ENCODE results near the gene CIAO2B. TPM values are rescaled to one million over a fixed set of nuclear protein-coding genes. Genes with fewer than 3 reads are reported as not detected.
A peak's percentile ranks its signal among the peaks of the same experiment; 100 is the strongest.
"Not testable (repeated sequence)": the region's sequence is repeated elsewhere in the genome, so short reads cannot be mapped to it uniquely, and the experiment has no call there.

The CIAO2B gene
- total RNA-seq, 2 donors from 2014 or later: 147 to 153 TPM

- Mint-ChIP-seq H3K27me3 (no peaks in the 10 kb centered on the region), H3K4me1 (ENCODE audit: low read depth in 2 of 2) (peaks cover 10 to 18% of the 10 kb centered on the region in 2 donors), H3K4me3 (no peak overlapping the region), H3K36me3 (no peaks in the 10 kb centered on the region), H3K9me3 (no peaks in the 10 kb centered on the region), H3K27ac (no peak overlapping the region)
- DNase-seq (ENCODE audit: low spot score) (no peak), ATAC-seq (no peak)
Measured at GRCh38 chr16:66940236-66940635, 6.0 kb upstream of the CIAO2B start.

- Mint-ChIP-seq H3K4me1 (ENCODE audit: low read depth in 2 of 2) (peaks cover 18 to 21% of the 10 kb centered on the region in 2 donors), H3K4me3 (no peak overlapping the region), H3K36me3 (no peaks in the 10 kb centered on the region), H3K9me3 (no peaks in the 10 kb centered on the region), H3K27me3 (no peaks in the 10 kb centered on the region), H3K27ac (no peak overlapping the region)
- ATAC-seq (no peak), DNase-seq (ENCODE audit: low spot score) (no peak)
Measured at GRCh38 chr16:66939366-66939765, 5.2 kb upstream of the CIAO2B start.

GRCh38 chr16:66937725-66938337 is 3.6 kb upstream of the CIAO2B start:
- Mint-ChIP-seq H3K4me3 (peak overlapping the region; percentile 26), H3K27ac (peak overlapping the region in 1 of 2 donors; percentile 1), H3K36me3 (peaks cover 10% of the 10 kb centered on the region), H3K4me1 (ENCODE audit: low read depth in 2 of 2) (peaks cover 33 to 36% of the 10 kb centered on the region in 2 donors), H3K27me3 (no peaks in the 10 kb centered on the region), H3K9me3 (no peaks in the 10 kb centered on the region)
- ATAC-seq (no peak), DNase-seq (ENCODE audit: low spot score) (no peak)

GRCh38 chr16:66936889-66937554 is 2.8 kb upstream of the CIAO2B start:
- H3K36me3 Mint-ChIP-seq: peaks cover 10% of the 10 kb centered on the region
- DNase-seq (ENCODE audit: low spot score): no peak
- ATAC-seq: no peak
- H3K4me3 Mint-ChIP-seq: peak overlapping the region; percentile 95
- H3K27me3 Mint-ChIP-seq: no peaks in the 10 kb centered on the region
- no peaks in the 10 kb centered on the region for H3K9me3 Mint-ChIP-seq
- H3K27ac Mint-ChIP-seq: peak overlapping the region; percentile 37 to 70
- H3K4me1 Mint-ChIP-seq (ENCODE audit: low read depth in 2 of 2): peaks cover 41 to 44% of the 10 kb centered on the region in 2 donors

- H3K27ac Mint-ChIP-seq: peak overlapping the region; percentile 37 to 70
- H3K36me3 Mint-ChIP-seq: peaks cover 10% of the 10 kb centered on the region
- ATAC-seq: no peak
- no peak for DNase-seq (ENCODE audit: low spot score)
- no peaks in the 10 kb centered on the region for H3K9me3 Mint-ChIP-seq
- no peaks in the 10 kb centered on the region for H3K27me3 Mint-ChIP-seq
- H3K4me3 Mint-ChIP-seq: peak overlapping the region; percentile 95
- peaks cover 47 to 48% of the 10 kb centered on the region in 2 donors for H3K4me1 Mint-ChIP-seq (ENCODE audit: low read depth in 2 of 2)
Measured at GRCh38 chr16:66936462-66936861, 2.3 kb upstream of the CIAO2B start.

GRCh38 chr16:66935314-66936011 is 1.3 kb upstream of the CIAO2B start, which contains the start of gene CES2:
TSS of gene CES2 (plus strand) at chr16:66935516. CDS start at chr16:66935636, 120 bp downstream.
- H3K36me3 Mint-ChIP-seq: peaks cover 10% of the 10 kb centered on the region

GRCh38 chr16:66934839-66935313 is 674 bp upstream of the CIAO2B start:
- Mint-ChIP-seq H3K36me3 (peaks cover 10% of the 10 kb centered on the region), H3K27ac (peak overlapping the region; percentile 97 to 98), H3K4me3 (peak overlapping the region; percentile 95), H3K4me1 (ENCODE audit: low read depth in 2 of 2) (peaks cover 47 to 48% of the 10 kb centered on the region in 2 donors)
- not testable (repeated sequence) for H3K9me3 Mint-ChIP-seq; DNase-seq (ENCODE audit: low spot score); H3K27me3 Mint-ChIP-seq
- peak in 1 of 2 donors; percentile 63 for ATAC-seq

More at GRCh38 chr16:66935314-66936011, 1.3 kb upstream of the CIAO2B start, which contains the start of gene CES2:
- DNase-seq (ENCODE audit: low spot score): no peak
- Mint-ChIP-seq H3K9me3 (no peaks in the 10 kb centered on the region), H3K4me1 (ENCODE audit: low read depth in 2 of 2) (peaks cover 47 to 48% of the 10 kb centered on the region in 2 donors), H3K27ac (peak within 1 kb of the TSS; percentile 97 to 98), H3K27me3 (no peaks in the 10 kb centered on the region), H3K4me3 (peak within 1 kb of the TSS; percentile 95)
- ATAC-seq: no peak

- Mint-ChIP-seq H3K36me3 (peaks cover 10% of the 10 kb centered on the region), H3K9me3 (no peaks in the 10 kb centered on the region), H3K27ac (peak overlapping the region; percentile 97 to 98), H3K4me3 (peak overlapping the region; percentile 95), H3K27me3 (no peaks in the 10 kb centered on the region), H3K4me1 (ENCODE audit: low read depth in 2 of 2) (peaks cover 47 to 48% of the 10 kb centered on the region in 2 donors)
- DNase-seq (ENCODE audit: low spot score) (no peak), ATAC-seq (peak in 1 of 2 donors; percentile 39)
Measured at GRCh38 chr16:66933776-66934137, 445 bp downstream of the CIAO2B start.

GRCh38 chr16:66932076-66932475 is 2.1 kb downstream of the CIAO2B start:
- no peak for DNase-seq (ENCODE audit: low spot score)
- peaks cover 10% of the 10 kb centered on the region for H3K36me3 Mint-ChIP-seq
- peaks cover 56% of the 10 kb centered on the region in 2 donors for H3K4me1 Mint-ChIP-seq (ENCODE audit: low read depth in 2 of 2)
- H3K27me3 Mint-ChIP-seq: no peaks in the 10 kb centered on the region
- peak overlapping the region in 1 of 2 donors; percentile 98 for H3K27ac Mint-ChIP-seq
- H3K4me3 Mint-ChIP-seq: peak overlapping the region; percentile 95
- no peaks in the 10 kb centered on the region for H3K9me3 Mint-ChIP-seq
- ATAC-seq: no peak

GRCh38 chr16:66931665-66932064 is 2.5 kb downstream of the CIAO2B start:
- H3K36me3 Mint-ChIP-seq: peaks cover 10% of the 10 kb centered on the region
- no peaks in the 10 kb centered on the region for H3K27me3 Mint-ChIP-seq
- H3K27ac Mint-ChIP-seq: no peak overlapping the region
- H3K4me3 Mint-ChIP-seq: no peak overlapping the region
- no peaks in the 10 kb centered on the region for H3K9me3 Mint-ChIP-seq
- peaks cover 56 to 59% of the 10 kb centered on the region in 2 donors for H3K4me1 Mint-ChIP-seq (ENCODE audit: low read depth in 2 of 2)
- DNase-seq (ENCODE audit: low spot score) (no peak), ATAC-seq (no peak)

- H3K36me3 Mint-ChIP-seq: peaks cover 10% of the 10 kb centered on the region
- DNase-seq (ENCODE audit: low spot score): no peak
- no peak for ATAC-seq
- H3K4me3 Mint-ChIP-seq: no peak overlapping the region
- peaks cover 45 to 55% of the 10 kb centered on the region in 2 donors for H3K4me1 Mint-ChIP-seq (ENCODE audit: low read depth in 2 of 2)
- peak overlapping the region in 1 of 2 donors; percentile 72 for H3K27ac Mint-ChIP-seq
- no peaks in the 10 kb centered on the region for H3K9me3 Mint-ChIP-seq
- H3K27me3 Mint-ChIP-seq: no peaks in the 10 kb centered on the region
Measured at GRCh38 chr16:66930189-66930588, 4.0 kb downstream of the CIAO2B start.

- peaks cover 7% of the 10 kb centered on the region for H3K36me3 Mint-ChIP-seq
- peak overlapping the region in 1 of 2 donors; percentile 72 for H3K27ac Mint-ChIP-seq
- H3K9me3 Mint-ChIP-seq: no peaks in the 10 kb centered on the region
- DNase-seq (ENCODE audit: low spot score) (no peak), ATAC-seq (peak; percentile 8 to 34)
- peaks cover 33 to 50% of the 10 kb centered on the region in 2 donors for H3K4me1 Mint-ChIP-seq (ENCODE audit: low read depth in 2 of 2)
- H3K27me3 Mint-ChIP-seq: peaks cover 2% of the 10 kb centered on the region in 2 donors
- no peak overlapping the region for H3K4me3 Mint-ChIP-seq
Measured at GRCh38 chr16:66928702-66929388, 5.4 kb downstream of the CIAO2B start.

GRCh38 chr16:66927918-66928649 is 6.1 kb downstream of the CIAO2B start:
- peak overlapping the region; percentile 49 to 62 for H3K27ac Mint-ChIP-seq
- peaks cover 25 to 49% of the 10 kb centered on the region in 2 donors for H3K4me1 Mint-ChIP-seq (ENCODE audit: low read depth in 2 of 2)
- DNase-seq (ENCODE audit: low spot score) (no peak), ATAC-seq (peak; percentile 57 to 61)
- no peaks in the 10 kb centered on the region for H3K9me3 Mint-ChIP-seq
- no peaks in the 10 kb centered on the region for H3K36me3 Mint-ChIP-seq
- H3K4me3 Mint-ChIP-seq: no peak overlapping the region
- peaks cover 8 to 9% of the 10 kb centered on the region in 2 donors for H3K27me3 Mint-ChIP-seq

Measured in natural killer cell treated with Interleukin-12 subunit alpha and Interleukin-12 subunit beta and Interleukin-15 and Interleukin-18, amount 100 ng/mL, for 72 hours (primary cell).